GM23338 (cell line): ENCODE data around the gene CREB3L2. TPM values are rescaled to one million over a fixed set of nuclear protein-coding genes. Genes with fewer than 3 reads are reported as not detected.

Experiments
- ATAC-seq: fragments of 200-7000 bp; cut with Tn5 transposase; 3 replicates; pipeline ENCODE4 v1.9.1; 2020
- DNase-seq: peaks from one replicate; pipeline ENCODE4 v3.0.0-alpha.2; 2015; ENCODE audit warnings: low spot score
- H2AFZ ChIP-seq: fragments of 200-600 bp; sonication (generic); 2 replicates; pipeline ENCODE4 v1.8.0; 2016; ENCODE audit warnings: antibody characterized with exemption, mild to moderate bottlenecking, moderate library complexity
- H3F3A ChIP-seq: fragments of 200-600 bp; sonication (generic); replicated peaks from 2 replicates; pipeline ENCODE4 v1.8.0; 2017; ENCODE audit warnings: antibody characterized with exemption, mixed run types, low read depth
- H3K27ac ChIP-seq: fragments of 200-600 bp; sonication (generic); 2 replicates; pipeline ENCODE4 v1.6.1; 2016; ENCODE audit warnings: low read depth
- H3K27me3 ChIP-seq: fragments of 200-600 bp; sonication (generic); 2 replicates; pipeline ENCODE4 v1.8.0; 2016; ENCODE audit warnings: mild to moderate bottlenecking, mixed run types, moderate library complexity; ENCODE audit not compliant: insufficient read depth
- H3K36me3 ChIP-seq: fragments of 200-600 bp; sonication (generic); 2 replicates; pipeline ENCODE4 v1.8.0; 2016; ENCODE audit warnings: mild to moderate bottlenecking; ENCODE audit not compliant: insufficient read depth
- H3K4me1 ChIP-seq: fragments of 200-600 bp; sonication (generic); 2 replicates; pipeline ENCODE4 v1.8.0; 2016; ENCODE audit warnings: mild to moderate bottlenecking, moderate library complexity; ENCODE audit not compliant: insufficient read depth
- H3K4me2 ChIP-seq: fragments of 200-600 bp; sonication (generic); 2 replicates; pipeline ENCODE4 v1.7.1; 2017; ENCODE audit warnings: mixed run types
- H3K4me3 ChIP-seq: fragments of 200-600 bp; sonication (generic); 2 replicates; pipeline ENCODE4 v1.6.1; 2016; ENCODE audit warnings: mixed run types
- H3K79me2 ChIP-seq: fragments of 200-600 bp; sonication (generic); replicated peaks from 2 replicates; pipeline ENCODE4 v1.8.0; 2017; ENCODE audit warnings: mild to moderate bottlenecking; ENCODE audit not compliant: insufficient read depth
- H3K9me2 ChIP-seq: fragments of 200-600 bp; sonication (generic); 2 replicates; pipeline ENCODE4 v1.8.0; 2017; ENCODE audit not compliant: insufficient read depth
- H4K20me1 ChIP-seq: fragments of 200-600 bp; sonication (generic); replicated peaks from 2 replicates; pipeline ENCODE4 v1.8.0; 2017; ENCODE audit warnings: mild to moderate bottlenecking; ENCODE audit not compliant: insufficient read depth
- H3K27ac Mint-ChIP-seq: 2 replicates; pipeline ENCODE4 v1.8.0; 2020; ENCODE audit warnings: inconsistent platforms, mild to moderate bottlenecking, moderate library complexity, mixed read lengths
- H3K27me3 Mint-ChIP-seq: 3 replicates; pipeline ENCODE4 v1.8.0; 2022; ENCODE audit warnings: low read depth, mild to moderate bottlenecking, moderate library complexity, mixed read lengths, inconsistent platforms; ENCODE audit not compliant: insufficient read depth, poor library complexity
- H3K36me3 Mint-ChIP-seq: 3 replicates; pipeline ENCODE4 v1.8.0; 2021; ENCODE audit warnings: low read depth, mild to moderate bottlenecking, inconsistent platforms, moderate library complexity, mixed read lengths
- H3K4me1 Mint-ChIP-seq: 3 replicates; pipeline ENCODE4 v1.8.0; 2020; ENCODE audit warnings: mild to moderate bottlenecking, inconsistent platforms, mixed read lengths
- H3K4me3 Mint-ChIP-seq: 3 replicates; pipeline ENCODE4 v1.8.0; 2021; ENCODE audit warnings: moderate library complexity, mild to moderate bottlenecking, inconsistent platforms, mixed read lengths
- H3K9me3 Mint-ChIP-seq: 3 replicates; pipeline ENCODE4 v1.8.0; 2020; ENCODE audit warnings: moderate library complexity, mild to moderate bottlenecking, inconsistent platforms, mixed read lengths
- CREB1 ChIP-seq: fragments of 250-450 bp; sonication (Bioruptor Pico); IDR thresholded peaks from 2 replicates; pipeline ENCODE4 v1.5.0; 2020; ENCODE audit warnings: low read depth, mild to moderate bottlenecking, moderate library complexity
- EZH2 ChIP-seq: fragments of 200-600 bp; sonication (generic); IDR thresholded peaks from one replicate; pipeline ENCODE4 v1.8.0; 2017; ENCODE audit warnings: antibody characterized with exemption, mild to moderate bottlenecking, low read depth; ENCODE audit not compliant: unreplicated experiment
- EZH2phosphoT487 ChIP-seq: fragments of 200-600 bp; sonication (generic); IDR thresholded peaks from one replicate; pipeline ENCODE4 v1.8.1; 2018; ENCODE audit warnings: antibody characterized with exemption; ENCODE audit not compliant: unreplicated experiment
- JUNB ChIP-seq: IDR thresholded peaks from one replicate; pipeline ENCODE4 v1.6.1; 2016; ENCODE audit warnings: antibody characterized with exemption; ENCODE audit not compliant: unreplicated experiment
- NANOG ChIP-seq: IDR thresholded peaks from 2 replicates; pipeline ENCODE4 v1.6.1; 2016; ENCODE audit warnings: antibody characterized with exemption, borderline replicate concordance
- POLR2AphosphoS5 ChIP-seq: IDR thresholded peaks from 2 replicates; pipeline ENCODE4 v1.6.1; 2016; ENCODE audit warnings: antibody characterized with exemption, low read depth
- STAT1 ChIP-seq: IDR thresholded peaks from one replicate; pipeline ENCODE4 v1.6.1; 2016; ENCODE audit warnings: antibody characterized with exemption; ENCODE audit not compliant: unreplicated experiment
- ZNF114 ChIP-seq: fragments of 250-450 bp; sonication (Bioruptor Pico); IDR thresholded peaks from 2 replicates; pipeline ENCODE4 v1.5.0; 2020; ENCODE audit warnings: mild to moderate bottlenecking, moderate library complexity
- ZNF331 ChIP-seq: fragments of 250-450 bp; sonication (Bioruptor Pico); IDR thresholded peaks from 2 replicates; pipeline ENCODE4 v1.5.0; 2020; ENCODE audit warnings: low read depth, mild to moderate bottlenecking, moderate library complexity
- ZNF462 ChIP-seq: fragments of 250-450 bp; sonication (Bioruptor Pico); IDR thresholded peaks from 2 replicates; pipeline ENCODE4 v1.5.0; 2020; ENCODE audit warnings: mild to moderate bottlenecking, moderate library complexity
- polyA plus RNA-seq: library from polyadenylated mRNA; unstranded; fragments of >200 nt; fragmentation: Nextera tagmentation; extraction: Ambion mirVana; gene quantifications from 2 replicates; pipeline ENCODE4 v1.2.1, GENCODE V29; 2016
- total RNA-seq: library from RNA; depleted of rRNA; stranded (reverse); fragments of >200 nt; shearing (Covaris generic); gene quantifications from 2 replicates; pipeline ENCODE4 v1.2.3, GENCODE V29; 2014
- TF ChIP-seq, protein P1 (sequence below): IDR thresholded peaks from one replicate; pipeline ENCODE4 v1.6.1; 2018; ENCODE audit warnings: antibody characterized with exemption; ENCODE audit not compliant: unreplicated experiment
- TF ChIP-seq, protein P2 (sequence below): IDR thresholded peaks from 2 replicates; pipeline ENCODE4 v1.6.1; 2016; ENCODE audit warnings: antibody characterized with exemption
- TF ChIP-seq, protein P3 (sequence below), 2 experiments: fragments of 200-600 bp in 1 of 2; sonication (generic) in 1 of 2; conservative IDR thresholded peaks; 2 replicates each; pipeline versions ENCODE4 v1.5.1 to v1.6.1; 2016 to 2017; ENCODE audit warnings: antibody characterized with exemption in 2 of 2, low read depth in 2 of 2, mild to moderate bottlenecking in 2 of 2, moderate library complexity in 1 of 2

CREB3L2 gene
- total and polyA plus RNA-seq, 2 experiments from 2014 or later, result 14.5 to 27.1 TPM

GRCh38 chr7:137999496-138000080, 2.3 kb downstream of the CREB3L2 start:
- Mint-ChIP-seq H3K4me1 (peaks cover 24% of the 10 kb centered on the region), H3K27me3 (peaks cover 7% of the 10 kb centered on the region), H3K9me3 (no peaks in the 10 kb centered on the region), H3K4me3 (peak overlapping the region; percentile 95), H3K36me3 (peaks cover 7% of the 10 kb centered on the region; the same call in 2 of the 3 replicates), H3K27ac (no peak overlapping the region)
- peak overlapping the region; percentile 93 for H3K4me2 ChIP-seq
- H3K9me2 ChIP-seq, result no peaks in the 10 kb centered on the region
- peaks cover 4% of the 10 kb centered on the region; the same call in 1 of the 2 replicates for H4K20me1 ChIP-seq
- 0 out of 2 replicates have a peak, but pooled peaks cover 2% of the 10 kb centered on the region for H3K36me3 ChIP-seq
- H3K27me3 ChIP-seq, result no peaks in the 10 kb centered on the region
- TF ChIP-seq ZNF114 (no peak), EZH2phosphoT487 (no peak), JUNB (no peak), CREB1 (no peak), ZNF462 (CRISPR knock-in tag) (no peak), EZH2 (no peak), NANOG (no peak), ZNF331 (CRISPR knock-in tag) (no peak), STAT1 (no peak), POLR2AphosphoS5 (no peak)
- TF ChIP-seq, protein P1, sequence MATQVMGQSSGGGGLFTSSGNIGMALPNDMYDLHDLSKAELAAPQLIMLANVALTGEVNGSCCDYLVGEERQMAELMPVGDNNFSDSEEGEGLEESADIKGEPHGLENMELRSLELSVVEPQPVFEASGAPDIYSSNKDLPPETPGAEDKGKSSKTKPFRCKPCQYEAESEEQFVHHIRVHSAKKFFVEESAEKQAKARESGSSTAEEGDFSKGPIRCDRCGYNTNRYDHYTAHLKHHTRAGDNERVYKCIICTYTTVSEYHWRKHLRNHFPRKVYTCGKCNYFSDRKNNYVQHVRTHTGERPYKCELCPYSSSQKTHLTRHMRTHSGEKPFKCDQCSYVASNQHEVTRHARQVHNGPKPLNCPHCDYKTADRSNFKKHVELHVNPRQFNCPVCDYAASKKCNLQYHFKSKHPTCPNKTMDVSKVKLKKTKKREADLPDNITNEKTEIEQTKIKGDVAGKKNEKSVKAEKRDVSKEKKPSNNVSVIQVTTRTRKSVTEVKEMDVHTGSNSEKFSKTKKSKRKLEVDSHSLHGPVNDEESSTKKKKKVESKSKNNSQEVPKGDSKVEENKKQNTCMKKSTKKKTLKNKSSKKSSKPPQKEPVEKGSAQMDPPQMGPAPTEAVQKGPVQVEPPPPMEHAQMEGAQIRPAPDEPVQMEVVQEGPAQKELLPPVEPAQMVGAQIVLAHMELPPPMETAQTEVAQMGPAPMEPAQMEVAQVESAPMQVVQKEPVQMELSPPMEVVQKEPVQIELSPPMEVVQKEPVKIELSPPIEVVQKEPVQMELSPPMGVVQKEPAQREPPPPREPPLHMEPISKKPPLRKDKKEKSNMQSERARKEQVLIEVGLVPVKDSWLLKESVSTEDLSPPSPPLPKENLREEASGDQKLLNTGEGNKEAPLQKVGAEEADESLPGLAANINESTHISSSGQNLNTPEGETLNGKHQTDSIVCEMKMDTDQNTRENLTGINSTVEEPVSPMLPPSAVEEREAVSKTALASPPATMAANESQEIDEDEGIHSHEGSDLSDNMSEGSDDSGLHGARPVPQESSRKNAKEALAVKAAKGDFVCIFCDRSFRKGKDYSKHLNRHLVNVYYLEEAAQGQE, result no peak
- TF ChIP-seq, protein P2, sequence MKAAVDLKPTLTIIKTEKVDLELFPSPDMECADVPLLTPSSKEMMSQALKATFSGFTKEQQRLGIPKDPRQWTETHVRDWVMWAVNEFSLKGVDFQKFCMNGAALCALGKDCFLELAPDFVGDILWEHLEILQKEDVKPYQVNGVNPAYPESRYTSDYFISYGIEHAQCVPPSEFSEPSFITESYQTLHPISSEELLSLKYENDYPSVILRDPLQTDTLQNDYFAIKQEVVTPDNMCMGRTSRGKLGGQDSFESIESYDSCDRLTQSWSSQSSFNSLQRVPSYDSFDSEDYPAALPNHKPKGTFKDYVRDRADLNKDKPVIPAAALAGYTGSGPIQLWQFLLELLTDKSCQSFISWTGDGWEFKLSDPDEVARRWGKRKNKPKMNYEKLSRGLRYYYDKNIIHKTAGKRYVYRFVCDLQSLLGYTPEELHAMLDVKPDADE, result no peak
- TF ChIP-seq, protein P3, sequence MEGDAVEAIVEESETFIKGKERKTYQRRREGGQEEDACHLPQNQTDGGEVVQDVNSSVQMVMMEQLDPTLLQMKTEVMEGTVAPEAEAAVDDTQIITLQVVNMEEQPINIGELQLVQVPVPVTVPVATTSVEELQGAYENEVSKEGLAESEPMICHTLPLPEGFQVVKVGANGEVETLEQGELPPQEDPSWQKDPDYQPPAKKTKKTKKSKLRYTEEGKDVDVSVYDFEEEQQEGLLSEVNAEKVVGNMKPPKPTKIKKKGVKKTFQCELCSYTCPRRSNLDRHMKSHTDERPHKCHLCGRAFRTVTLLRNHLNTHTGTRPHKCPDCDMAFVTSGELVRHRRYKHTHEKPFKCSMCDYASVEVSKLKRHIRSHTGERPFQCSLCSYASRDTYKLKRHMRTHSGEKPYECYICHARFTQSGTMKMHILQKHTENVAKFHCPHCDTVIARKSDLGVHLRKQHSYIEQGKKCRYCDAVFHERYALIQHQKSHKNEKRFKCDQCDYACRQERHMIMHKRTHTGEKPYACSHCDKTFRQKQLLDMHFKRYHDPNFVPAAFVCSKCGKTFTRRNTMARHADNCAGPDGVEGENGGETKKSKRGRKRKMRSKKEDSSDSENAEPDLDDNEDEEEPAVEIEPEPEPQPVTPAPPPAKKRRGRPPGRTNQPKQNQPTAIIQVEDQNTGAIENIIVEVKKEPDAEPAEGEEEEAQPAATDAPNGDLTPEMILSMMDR (conservative IDR thresholded peaks at IDR 0.05; ENCODE audit: low read depth in 2 of 2), result no peak
- H3K27ac ChIP-seq, result no peak overlapping the region
- H3K4me1 ChIP-seq, result peaks cover 23% of the 10 kb centered on the region; the same call in 1 of the 2 replicates
- H3K4me3 ChIP-seq, result peak overlapping the region; percentile 63
- ATAC-seq, result no peak
- no peaks in the 10 kb centered on the region for H3F3A ChIP-seq
- H3K79me2 ChIP-seq, result peaks cover 70% of the 10 kb centered on the region
- no peak for DNase-seq
- H2AFZ ChIP-seq, result no peak overlapping the region
